Choroid plexus epithelial cell (primary cell): ENCODE measurements around the gene RNFT2.
A peak's percentile ranks its signal among the peaks of the same experiment; 100 is the strongest.

Experiments
- DNase-seq: peaks from one replicate; pipeline ENCODE4 v3.0.0-alpha.2; 2010; ENCODE audit warnings: low read depth
- H3K4me3 ChIP-seq: 2 replicates; pipeline ENCODE4 v1.5.1; 2011; ENCODE audit warnings: low read depth, mild to moderate bottlenecking, control low read depth, low read length, moderate library complexity
- TF ChIP-seq, protein P1 (sequence below): conservative IDR thresholded peaks from 2 replicates; pipeline ENCODE4 v1.5.1; 2011; ENCODE audit warnings: low read depth, mild to moderate bottlenecking, control low read depth, inconsistent platforms, low read length, moderate library complexity

Gene RNFT2

DNA sequence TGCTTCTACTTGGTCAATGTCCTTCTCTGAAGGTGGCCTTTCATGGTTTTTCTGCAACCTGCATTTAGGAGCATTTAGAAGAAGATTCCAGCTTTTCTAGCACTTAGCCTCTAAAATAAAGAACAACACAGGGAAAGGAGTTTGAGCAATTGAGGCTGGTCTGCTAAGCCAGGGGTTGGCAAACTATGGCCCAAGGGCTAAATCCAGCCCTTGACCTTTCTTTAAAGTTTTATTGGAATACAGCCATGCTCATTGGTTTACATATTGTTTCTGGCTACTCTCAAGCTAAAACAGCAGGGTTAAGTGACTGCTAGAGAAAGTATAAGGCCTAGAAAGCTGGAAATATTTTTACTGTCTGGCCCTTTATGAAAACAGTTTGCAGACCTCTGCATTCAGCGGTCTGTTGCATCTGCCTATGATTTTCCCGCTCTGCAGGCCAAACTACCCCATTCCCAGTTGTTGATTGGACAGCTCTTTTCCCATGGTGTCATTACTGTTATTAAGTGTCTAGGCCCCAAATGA lies 39.5 kb upstream of the RNFT2 start:
- TF ChIP-seq, protein P1, sequence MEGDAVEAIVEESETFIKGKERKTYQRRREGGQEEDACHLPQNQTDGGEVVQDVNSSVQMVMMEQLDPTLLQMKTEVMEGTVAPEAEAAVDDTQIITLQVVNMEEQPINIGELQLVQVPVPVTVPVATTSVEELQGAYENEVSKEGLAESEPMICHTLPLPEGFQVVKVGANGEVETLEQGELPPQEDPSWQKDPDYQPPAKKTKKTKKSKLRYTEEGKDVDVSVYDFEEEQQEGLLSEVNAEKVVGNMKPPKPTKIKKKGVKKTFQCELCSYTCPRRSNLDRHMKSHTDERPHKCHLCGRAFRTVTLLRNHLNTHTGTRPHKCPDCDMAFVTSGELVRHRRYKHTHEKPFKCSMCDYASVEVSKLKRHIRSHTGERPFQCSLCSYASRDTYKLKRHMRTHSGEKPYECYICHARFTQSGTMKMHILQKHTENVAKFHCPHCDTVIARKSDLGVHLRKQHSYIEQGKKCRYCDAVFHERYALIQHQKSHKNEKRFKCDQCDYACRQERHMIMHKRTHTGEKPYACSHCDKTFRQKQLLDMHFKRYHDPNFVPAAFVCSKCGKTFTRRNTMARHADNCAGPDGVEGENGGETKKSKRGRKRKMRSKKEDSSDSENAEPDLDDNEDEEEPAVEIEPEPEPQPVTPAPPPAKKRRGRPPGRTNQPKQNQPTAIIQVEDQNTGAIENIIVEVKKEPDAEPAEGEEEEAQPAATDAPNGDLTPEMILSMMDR, result no peak

DNA sequence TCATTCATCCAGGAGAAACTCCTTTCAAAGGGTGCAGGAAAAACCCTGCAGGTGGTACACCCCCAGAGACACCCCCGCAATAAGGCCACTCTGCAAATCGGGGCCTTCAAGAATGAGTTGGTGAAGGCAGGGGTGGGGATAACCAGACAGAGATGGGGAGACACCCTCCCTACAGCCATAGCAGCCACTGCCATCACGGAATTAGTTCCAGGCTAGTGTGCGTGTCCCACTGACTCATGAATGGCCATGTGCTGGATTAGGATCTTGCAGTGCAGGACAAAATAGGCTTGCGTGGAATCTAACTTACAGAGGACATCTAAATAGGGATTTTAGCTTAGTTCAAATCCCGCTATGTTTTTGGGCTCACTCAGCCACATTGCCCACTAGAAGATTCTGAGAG lies 38.0 kb upstream of the RNFT2 start:
- no peak overlapping the region for H3K4me3 ChIP-seq
- TF ChIP-seq, protein P1, result no peak
- DNase-seq, result no peak

More for the DNA sequence above, 39.5 kb upstream of the RNFT2 start:
- no peak overlapping the region for H3K4me3 ChIP-seq
- DNase-seq, result no peak

DNA sequence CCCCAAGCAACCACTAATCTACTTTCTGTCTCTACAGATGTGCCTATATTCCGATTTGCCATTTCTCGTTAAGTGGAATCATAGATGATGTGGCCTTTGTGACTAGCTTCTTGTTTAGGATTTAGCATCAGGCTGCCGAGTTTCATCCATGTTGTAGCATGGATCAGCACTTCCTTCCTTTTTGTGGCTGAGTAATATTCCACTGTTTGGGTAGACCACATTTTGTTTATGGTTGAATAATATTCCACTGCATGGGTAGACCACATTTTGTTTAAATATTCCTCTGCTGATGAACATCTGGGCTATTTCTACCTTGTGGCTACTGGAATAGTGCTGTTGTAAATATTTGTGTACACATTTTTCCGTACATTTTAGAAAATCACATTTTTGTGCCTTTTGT lies 36.7 kb upstream of the RNFT2 start:
- H3K4me3 ChIP-seq, result no peak overlapping the region
- no peak for DNase-seq
- TF ChIP-seq, protein P1, result no peak

DNA sequence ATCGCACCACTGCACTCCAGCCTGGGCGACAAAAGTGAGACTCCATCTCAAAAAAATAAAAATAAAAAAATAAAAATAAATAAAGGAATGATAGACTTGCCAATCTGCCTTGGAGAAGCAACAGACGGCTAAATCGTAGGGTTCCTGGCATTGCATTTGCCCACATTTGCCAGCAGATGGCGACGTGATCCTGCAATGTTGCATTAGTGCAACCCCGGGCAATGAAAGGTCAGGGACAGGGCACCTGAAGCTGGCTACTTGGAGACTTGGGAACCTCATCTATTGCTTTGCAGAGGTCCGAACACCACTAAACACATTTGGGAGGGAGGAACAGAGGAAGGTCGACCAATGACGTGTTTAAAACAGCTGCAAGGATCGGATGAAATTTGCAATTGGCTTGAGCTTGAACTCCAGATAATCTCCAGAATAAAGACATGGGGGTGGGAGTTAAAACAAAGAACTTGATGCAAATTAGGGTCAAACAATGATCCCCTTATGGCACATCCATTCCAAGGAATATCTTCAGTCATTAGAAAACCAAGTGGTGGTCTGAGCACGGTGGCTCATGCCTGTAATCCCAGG lies 34.8 kb upstream of the RNFT2 start:
- TF ChIP-seq, protein P1, result peak; percentile 98
- H3K4me3 ChIP-seq, result no peak overlapping the region
- peak; percentile 76 for DNase-seq

DNA sequence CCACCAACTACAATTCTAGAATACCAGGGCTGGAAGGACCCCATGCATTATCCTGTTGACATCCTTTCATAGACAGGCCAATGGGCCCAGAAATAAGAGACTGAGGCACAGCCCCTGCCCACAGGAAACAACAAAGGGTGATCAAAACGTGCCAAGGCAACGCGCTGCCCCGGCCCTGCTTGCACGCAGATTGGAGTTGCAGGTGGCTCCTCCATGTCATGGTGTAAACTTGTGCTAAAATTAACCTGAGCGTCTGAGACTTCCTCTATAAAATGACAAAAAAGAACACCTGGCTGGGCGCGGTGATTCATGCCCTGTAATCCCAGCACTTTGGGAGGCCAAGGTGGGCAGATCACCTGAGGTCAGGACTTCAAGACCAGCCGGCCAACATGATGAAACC lies 30.4 kb upstream of the RNFT2 start:
- TF ChIP-seq, protein P1, result no peak
- H3K4me3 ChIP-seq, result no peak overlapping the region
- no peak for DNase-seq

DNA sequence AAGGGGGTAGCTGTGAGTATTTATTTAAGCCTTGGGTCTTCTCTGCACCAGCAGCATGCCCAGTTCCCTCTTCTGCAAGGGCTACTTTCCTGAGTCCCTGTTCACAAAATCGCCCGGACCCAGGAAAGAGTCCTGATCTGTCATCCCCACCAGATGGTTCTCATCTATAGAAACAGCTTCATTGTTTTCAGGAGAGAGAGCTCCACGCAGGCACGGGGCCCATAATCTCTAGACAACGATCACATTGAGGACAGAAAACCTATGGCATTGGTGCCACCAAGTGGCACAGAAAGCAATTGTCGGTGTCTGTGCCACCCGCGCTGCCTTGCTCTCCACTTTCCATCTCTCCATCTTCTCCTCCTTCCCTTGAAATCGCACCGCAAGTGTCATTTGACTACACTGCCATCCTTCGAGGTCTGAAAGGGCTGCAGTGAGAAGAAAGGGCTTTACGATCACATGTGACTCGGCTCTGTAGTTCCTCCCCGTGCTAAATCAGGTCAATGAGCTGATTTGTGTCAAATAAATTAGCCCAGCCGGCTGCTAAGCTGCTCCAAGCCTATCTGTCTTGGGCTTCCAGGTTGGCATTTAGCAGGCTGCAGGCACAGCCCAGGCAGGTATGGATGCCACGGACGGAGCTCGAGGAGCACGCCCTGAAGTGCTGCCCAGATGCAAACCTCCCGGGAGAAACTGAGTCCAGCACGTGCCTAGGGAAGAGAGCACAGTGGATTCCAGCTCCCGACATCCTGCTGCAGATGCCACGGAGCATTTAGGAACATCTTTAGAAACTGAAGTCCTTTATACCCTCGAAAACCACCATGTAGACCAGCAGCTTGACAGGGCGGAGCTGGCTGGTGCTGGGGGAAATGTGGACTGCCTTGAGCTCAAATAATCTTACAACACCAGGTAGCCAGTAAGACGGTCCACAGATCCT lies 29.0 kb upstream of the RNFT2 start:
- no peak overlapping the region for H3K4me3 ChIP-seq
- TF ChIP-seq, protein P1, result peak; percentile 47
- peak; percentile 48 for DNase-seq

DNA sequence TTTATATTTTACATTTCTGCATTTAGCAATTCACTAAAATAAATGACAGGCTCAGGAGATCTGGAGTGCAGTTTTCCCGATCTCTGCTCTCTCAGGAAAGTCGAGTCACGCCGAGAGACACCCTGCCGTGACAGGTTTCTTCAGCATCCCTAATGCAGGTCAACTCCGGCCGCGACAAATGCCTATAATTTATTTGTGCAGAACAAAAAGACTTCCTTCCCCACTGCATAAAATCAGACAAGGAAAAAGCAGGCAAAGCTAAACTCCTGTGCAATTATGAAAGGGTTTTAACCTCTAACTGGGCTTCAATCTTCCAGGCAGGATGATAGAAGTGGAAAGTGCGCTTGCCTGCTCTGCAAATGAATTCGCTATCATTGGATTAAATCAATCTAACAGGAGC lies 28.3 kb upstream of the RNFT2 start:
- DNase-seq, result no peak
- no peak overlapping the region for H3K4me3 ChIP-seq
- TF ChIP-seq, protein P1, result no peak
